Right atrium auricular region (tissue), 2 donors: ENCODE data around the gene PACSIN2. TPM values are rescaled to one million over a fixed set of nuclear protein-coding genes. Genes with fewer than 3 reads are reported as not detected.
A peak's percentile ranks its signal among the peaks of the same experiment; 100 is the strongest.

Experiments
- DNase-seq: peaks from one replicate; pipeline ENCODE4 v3.0.0-alpha.2; 2019; ENCODE audit warnings: low spot score
- H3K27ac ChIP-seq, 2 donors: fragments of 200-600 bp; sonication (generic); 1 replicate in 1 of 2; 2 replicates in 1 of 2; pipeline ENCODE4 v1.5.1; 2016 to 2019
- H3K27me3 ChIP-seq, 2 donors: fragments of 200-600 bp; sonication (generic); one replicate each; pipeline versions ENCODE4 v1.5.1 to v1.6.0; 2017 to 2019
- H3K36me3 ChIP-seq: fragments of 200-600 bp; sonication (generic); one replicate; pipeline ENCODE4 v1.5.1; 2016
- H3K4me1 ChIP-seq, 2 donors: fragments of 200-600 bp; sonication (generic); one replicate each; pipeline versions ENCODE4 v1.5.1 to v1.6.0; 2017 to 2019
- H3K4me3 ChIP-seq, 2 donors: fragments of 200-600 bp; sonication (generic); 1 replicate in 1 of 2; 2 replicates in 1 of 2; pipeline ENCODE4 v1.5.1; 2017 to 2019; ENCODE audit warnings: mild to moderate bottlenecking in 1 of 2, moderate library complexity in 1 of 2
- H3K9me3 ChIP-seq, 2 donors: fragments of 200-600 bp; sonication (generic); one replicate each; pipeline ENCODE4 v1.5.1; 2019
- CTCF ChIP-seq, 2 donors: fragments of 200-600 bp; sonication (generic); IDR thresholded peaks; one replicate each; pipeline ENCODE4 v1.5.1; 2019; ENCODE audit warnings: antibody characterized with exemption in 2 of 2
- total RNA-seq, 2 donors: library from RNA; depleted of rRNA; stranded (reverse); fragments of >200 nt; gene quantifications; one replicate each; pipeline ENCODE4 v1.1.0, GENCODE V29; 2016

PACSIN2 gene
- total RNA-seq, 2 donors from 2014 or later = 66.3 to 89.8 TPM

- Histone ChIP-seq H3K36me3 (no peaks in the 10 kb centered on the region), H3K9me3 (no peaks in the 10 kb centered on the region), H3K4me3 (peak overlapping the region; percentile 84 to 90), H3K27me3 (no peaks in the 10 kb centered on the region), H3K27ac (peak overlapping the region in 1 of 2 donors; percentile 78), H3K4me1 (peaks cover 0 to 26% of the 10 kb centered on the region in 2 donors)
- TF ChIP-seq CTCF (IDR thresholded peaks at IDR 0.05) = no peak
- DNase-seq = no peak
Observed at GRCh38 chr22:43015677-43016042, 711 bp upstream of the PACSIN2 start.

DNA sequence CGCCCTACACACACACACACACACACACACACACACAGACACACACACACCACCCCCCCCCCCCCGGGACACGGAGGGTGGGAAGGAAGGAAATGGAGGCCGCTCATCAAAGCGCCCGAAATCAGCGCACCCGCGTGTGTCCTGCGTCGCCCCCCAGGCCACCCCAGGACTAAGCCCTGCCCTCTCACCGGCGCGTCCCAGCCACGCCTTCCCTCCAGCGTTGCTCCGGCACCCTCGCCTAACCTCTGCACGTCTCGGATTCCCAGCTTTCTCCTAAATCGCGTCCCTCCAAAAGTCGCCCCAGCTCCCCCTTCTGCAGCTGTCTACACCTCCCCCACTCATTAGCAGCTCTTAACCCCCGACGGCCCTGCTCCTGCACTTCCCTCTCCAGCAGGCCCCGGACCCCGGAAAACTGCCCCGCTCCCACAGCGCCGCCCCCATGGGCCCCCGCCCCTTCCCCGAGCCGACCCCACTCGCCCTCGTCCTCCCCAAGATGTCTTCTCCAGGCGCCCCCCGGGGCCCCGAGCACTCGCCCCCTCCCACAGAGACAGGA, 557 bp downstream of the PACSIN2 start:
- no peak for DNase-seq
- Histone ChIP-seq H3K27me3 (no peaks in the 10 kb centered on the region), H3K36me3 (no peaks in the 10 kb centered on the region), H3K4me3 (peak overlapping the region; percentile 84 to 90), H3K27ac (peak overlapping the region; percentile 55 to 78), H3K9me3 (no peaks in the 10 kb centered on the region), H3K4me1 (peaks cover 0 to 31% of the 10 kb centered on the region in 2 donors)
- no peak for TF ChIP-seq CTCF (IDR thresholded peaks at IDR 0.05)

GRCh38 chr22:43013355-43014315, 1.3 kb downstream of the PACSIN2 start:
- Histone ChIP-seq H3K27ac (peak overlapping the region in 1 of 2 donors; percentile 78), H3K4me1 (peaks cover 0 to 36% of the 10 kb centered on the region in 2 donors), H3K36me3 (no peaks in the 10 kb centered on the region), H3K4me3 (peak overlapping the region; percentile 84 to 90), H3K9me3 (no peaks in the 10 kb centered on the region), H3K27me3 (no peaks in the 10 kb centered on the region)
- TF ChIP-seq CTCF (IDR thresholded peaks at IDR 0.05) = no peak
- DNase-seq = no peak

DNA sequence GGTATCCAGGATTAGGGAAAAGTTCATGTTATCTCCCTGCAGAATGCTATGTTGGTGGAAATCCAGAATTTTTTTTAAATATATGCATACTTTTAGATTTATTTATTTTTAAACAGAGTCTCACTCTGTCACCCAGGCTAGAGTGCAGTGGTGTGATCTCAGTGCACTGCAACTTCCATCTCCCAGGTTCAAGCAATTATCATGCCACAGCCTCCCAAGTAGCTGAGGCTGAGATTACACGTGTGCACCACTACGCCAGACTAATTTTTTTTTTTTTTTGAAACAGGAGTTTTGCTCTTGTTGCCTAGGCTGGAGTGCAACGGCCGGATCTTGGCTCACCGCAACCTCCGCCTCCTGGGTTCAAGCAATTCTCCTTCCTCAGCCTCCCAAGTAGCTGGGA, 2.6 kb downstream of the PACSIN2 start:
- Histone ChIP-seq H3K36me3 (no peaks in the 10 kb centered on the region), H3K9me3 (no peaks in the 10 kb centered on the region), H3K4me3 (no peak overlapping the region), H3K4me1 (peaks cover 0 to 47% of the 10 kb centered on the region in 2 donors), H3K27ac (no peak overlapping the region), H3K27me3 (no peaks in the 10 kb centered on the region)
- TF ChIP-seq CTCF (IDR thresholded peaks at IDR 0.05) = no peak
- DNase-seq = no peak

DNA sequence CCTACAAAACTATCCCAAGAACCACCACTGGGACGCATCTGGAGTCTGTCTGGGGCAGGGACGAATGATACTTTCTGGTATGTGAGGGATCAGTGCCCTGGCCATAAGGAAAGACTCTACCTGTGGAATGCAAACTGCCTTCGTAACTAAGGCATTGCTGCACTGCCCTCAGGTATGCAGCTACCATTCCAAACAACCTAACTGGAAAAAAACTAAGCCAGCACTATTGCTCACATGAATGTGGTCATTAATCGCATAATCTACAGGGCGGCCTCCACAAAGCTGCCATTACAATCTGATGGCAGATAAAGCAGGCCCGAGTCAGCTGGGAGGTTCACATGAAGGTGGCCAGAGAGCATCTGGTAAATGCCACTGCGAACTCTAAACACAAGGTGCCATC, 3.9 kb downstream of the PACSIN2 start:
- H3K4me1 ChIP-seq = peaks cover 0 to 48% of the 10 kb centered on the region in 2 donors

More for the DNA sequence above, 3.9 kb downstream of the PACSIN2 start:
- no peak for TF ChIP-seq CTCF (IDR thresholded peaks at IDR 0.05)
- H3K27me3 ChIP-seq = no peaks in the 10 kb centered on the region
- DNase-seq = no peak
- no peak overlapping the region for H3K4me3 ChIP-seq
- H3K9me3 ChIP-seq = no peaks in the 10 kb centered on the region
- no peaks in the 10 kb centered on the region for H3K36me3 ChIP-seq
- H3K27ac ChIP-seq = no peak overlapping the region
